Lower lobe of right lung (tissue), 2 donors: ENCODE measurements around the gene ADAM15. TPM values are rescaled to one million over a fixed set of nuclear protein-coding genes. Genes with fewer than 3 reads are reported as not detected.

ENCODE experiments used
- ATAC-seq, 2 donors: fragments of 200-7000 bp; cut with Tn5 transposase; one replicate each; pipeline ENCODE4 v1.9.1; 2020 to 2022; ENCODE audit warnings: mild to moderate bottlenecking in 2 of 2, moderate library complexity in 2 of 2
- DNase-seq: peaks from one replicate; pipeline ENCODE4 v3.0.0-alpha.2; 2020
- H3K27ac ChIP-seq: fragments of 200-600 bp; one replicate; pipeline ENCODE4 v1.8.0; 2022
- H3K27me3 ChIP-seq: fragments of 200-600 bp; one replicate; pipeline ENCODE4 v1.8.0; 2022; ENCODE audit warnings: low read depth
- H3K36me3 ChIP-seq: fragments of 200-600 bp; one replicate; pipeline ENCODE4 v1.8.0; 2022; ENCODE audit warnings: mild to moderate bottlenecking
- H3K4me1 ChIP-seq: fragments of 200-600 bp; one replicate; pipeline ENCODE4 v1.8.0; 2022
- H3K4me3 ChIP-seq: fragments of 200-600 bp; one replicate; pipeline ENCODE4 v1.8.0; 2022; ENCODE audit warnings: mild to moderate bottlenecking
- H3K9me3 ChIP-seq: fragments of 200-600 bp; one replicate; pipeline ENCODE4 v1.8.0; 2022
- intact Hi-C: fragments of 100-400 bp; cut with DNase I; formaldehyde crosslinking; loops from one replicate; pipeline ENCODE4 v1.11.0; 2022
- total RNA-seq: library from RNA; stranded (reverse); fragmentation: NEBNext Ultra II Directional; extraction: Animal tissue kit (Norgen Biotek cat#: 25700); gene quantifications from one replicate; pipeline ENCODE4 v1.2.1, GENCODE V29; 2021
- TF ChIP-seq, protein P1 (sequence below): fragments of 200-600 bp; IDR thresholded peaks from one replicate; pipeline ENCODE4 v1.8.0; 2022; ENCODE audit warnings: antibody characterized with exemption, mild to moderate bottlenecking
- donor health status: DM: no; HTN: yes; CAD: no; lungs with severe emphysema.

The ADAM15 gene
- total RNA-seq, 1 donor from 2014 or later: 121 TPM

DNA sequence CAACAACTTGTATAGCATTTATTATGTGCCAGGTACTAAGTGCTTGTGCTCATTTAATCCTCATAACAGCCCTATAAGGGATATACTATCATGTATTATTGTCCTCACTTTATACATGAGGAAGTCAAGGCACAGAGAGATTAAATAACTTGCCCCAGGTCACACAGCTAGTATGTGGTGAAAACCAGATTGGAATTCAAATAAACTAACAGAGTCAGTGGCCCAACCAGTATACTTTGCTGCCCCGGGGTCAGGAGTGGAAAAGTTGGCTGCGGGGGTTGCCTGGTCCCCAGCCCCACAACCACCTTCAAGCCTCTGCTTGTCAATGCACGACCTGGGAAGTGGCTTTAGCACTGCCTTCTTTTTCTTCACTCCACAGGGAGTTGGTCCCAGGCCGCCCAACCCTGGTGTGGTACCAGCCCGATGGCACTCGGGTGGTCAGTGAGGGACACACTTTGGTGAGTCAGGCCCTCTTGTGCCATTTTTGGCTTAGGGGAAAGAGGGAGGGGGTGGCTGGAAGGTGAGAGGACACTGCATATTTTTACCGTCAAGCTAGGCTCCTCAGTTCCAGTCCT lies 2.5 kb downstream of the ADAM15 start:
- no peaks in the 10 kb centered on the region for H3K27me3 ChIP-seq
- peaks cover 31% of the 10 kb centered on the region for H3K4me1 ChIP-seq
- no peak overlapping the region for H3K27ac ChIP-seq
- H3K36me3 ChIP-seq: peaks cover 55% of the 10 kb centered on the region
- intact Hi-C loops: no loop called here
- no peak for ATAC-seq
- no peak for DNase-seq
- peak overlapping the region; percentile 67 for H3K4me3 ChIP-seq
- no peaks in the 10 kb centered on the region for H3K9me3 ChIP-seq
- TF ChIP-seq, protein P1, sequence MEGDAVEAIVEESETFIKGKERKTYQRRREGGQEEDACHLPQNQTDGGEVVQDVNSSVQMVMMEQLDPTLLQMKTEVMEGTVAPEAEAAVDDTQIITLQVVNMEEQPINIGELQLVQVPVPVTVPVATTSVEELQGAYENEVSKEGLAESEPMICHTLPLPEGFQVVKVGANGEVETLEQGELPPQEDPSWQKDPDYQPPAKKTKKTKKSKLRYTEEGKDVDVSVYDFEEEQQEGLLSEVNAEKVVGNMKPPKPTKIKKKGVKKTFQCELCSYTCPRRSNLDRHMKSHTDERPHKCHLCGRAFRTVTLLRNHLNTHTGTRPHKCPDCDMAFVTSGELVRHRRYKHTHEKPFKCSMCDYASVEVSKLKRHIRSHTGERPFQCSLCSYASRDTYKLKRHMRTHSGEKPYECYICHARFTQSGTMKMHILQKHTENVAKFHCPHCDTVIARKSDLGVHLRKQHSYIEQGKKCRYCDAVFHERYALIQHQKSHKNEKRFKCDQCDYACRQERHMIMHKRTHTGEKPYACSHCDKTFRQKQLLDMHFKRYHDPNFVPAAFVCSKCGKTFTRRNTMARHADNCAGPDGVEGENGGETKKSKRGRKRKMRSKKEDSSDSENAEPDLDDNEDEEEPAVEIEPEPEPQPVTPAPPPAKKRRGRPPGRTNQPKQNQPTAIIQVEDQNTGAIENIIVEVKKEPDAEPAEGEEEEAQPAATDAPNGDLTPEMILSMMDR: no peak

DNA sequence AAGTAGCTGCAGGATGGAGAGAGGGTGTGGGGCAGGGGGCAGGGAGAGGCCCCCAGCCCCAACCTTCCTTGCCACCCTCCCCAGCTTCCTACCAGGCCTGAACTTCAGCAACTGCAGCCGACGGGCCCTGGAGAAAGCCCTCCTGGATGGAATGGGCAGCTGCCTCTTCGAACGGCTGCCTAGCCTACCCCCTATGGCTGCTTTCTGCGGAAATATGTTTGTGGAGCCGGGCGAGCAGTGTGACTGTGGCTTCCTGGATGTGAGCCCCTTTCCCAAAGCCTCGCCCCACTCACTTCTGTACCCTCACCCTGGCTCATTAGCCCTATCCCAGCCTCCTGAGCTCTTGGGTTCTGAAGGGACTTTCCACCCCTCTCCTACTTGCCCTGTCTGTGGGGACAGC lies 6.0 kb downstream of the ADAM15 start:
- DNase-seq (no peak), ATAC-seq (no peak)
- Histone ChIP-seq H3K9me3 (no peaks in the 10 kb centered on the region), H3K27ac (no peak overlapping the region), H3K4me1 (peaks cover 23% of the 10 kb centered on the region), H3K4me3 (no peak overlapping the region), H3K36me3 (peaks cover 85% of the 10 kb centered on the region), H3K27me3 (no peaks in the 10 kb centered on the region)
- intact Hi-C loops: no loop called here
- TF ChIP-seq, protein P1: no peak

DNA sequence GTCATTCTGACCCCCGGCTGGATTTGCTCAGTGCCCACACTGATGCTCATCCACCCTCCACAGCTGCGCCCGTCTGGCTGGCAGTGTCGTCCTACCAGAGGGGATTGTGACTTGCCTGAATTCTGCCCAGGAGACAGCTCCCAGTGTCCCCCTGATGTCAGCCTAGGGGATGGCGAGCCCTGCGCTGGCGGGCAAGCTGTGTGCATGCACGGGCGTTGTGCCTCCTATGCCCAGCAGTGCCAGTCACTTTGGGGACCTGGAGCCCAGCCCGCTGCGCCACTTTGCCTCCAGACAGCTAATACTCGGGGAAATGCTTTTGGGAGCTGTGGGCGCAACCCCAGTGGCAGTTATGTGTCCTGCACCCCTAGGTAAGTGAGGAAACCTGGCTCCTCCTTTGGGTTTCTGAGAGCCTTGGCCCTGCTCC lies 6.7 kb downstream of the ADAM15 start:
- H3K27me3 ChIP-seq: no peaks in the 10 kb centered on the region
- TF ChIP-seq, protein P1: no peak
- peaks cover 87% of the 10 kb centered on the region for H3K36me3 ChIP-seq
- no peak overlapping the region for H3K4me3 ChIP-seq
- intact Hi-C loops: no loop called here
- H3K27ac ChIP-seq: no peak overlapping the region
- DNase-seq: no peak
- no peak for ATAC-seq
- H3K9me3 ChIP-seq: no peaks in the 10 kb centered on the region
- peaks cover 23% of the 10 kb centered on the region for H3K4me1 ChIP-seq

DNA sequence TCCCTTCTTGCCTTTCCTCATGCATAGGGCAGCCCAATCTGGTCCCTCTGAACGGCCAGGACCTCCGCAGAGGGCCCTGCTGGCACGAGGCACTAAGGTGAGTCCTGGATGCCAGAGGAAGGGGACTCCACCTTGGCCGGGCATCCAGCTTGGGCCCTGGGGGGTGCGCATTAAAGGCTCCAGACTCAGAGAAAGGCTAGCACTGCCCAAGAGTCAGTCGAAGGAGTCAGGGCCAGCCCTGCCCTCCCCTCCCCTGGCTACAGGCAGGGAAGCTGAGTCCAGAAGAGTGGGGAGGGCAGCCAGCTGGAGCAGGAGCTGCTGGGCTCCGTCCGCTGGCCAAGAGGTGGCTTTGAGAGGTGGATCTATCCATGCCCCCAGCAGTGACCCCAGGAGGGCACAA lies 9.6 kb downstream of the ADAM15 start:
- TF ChIP-seq, protein P1: no peak
- Histone ChIP-seq H3K9me3 (no peaks in the 10 kb centered on the region), H3K27ac (no peak overlapping the region), H3K27me3 (no peaks in the 10 kb centered on the region), H3K36me3 (peaks cover 61% of the 10 kb centered on the region), H3K4me3 (no peak overlapping the region), H3K4me1 (peaks cover 32% of the 10 kb centered on the region)
- DNase-seq: no peak
- no peak for ATAC-seq
- intact Hi-C loops: no loop called here

DNA sequence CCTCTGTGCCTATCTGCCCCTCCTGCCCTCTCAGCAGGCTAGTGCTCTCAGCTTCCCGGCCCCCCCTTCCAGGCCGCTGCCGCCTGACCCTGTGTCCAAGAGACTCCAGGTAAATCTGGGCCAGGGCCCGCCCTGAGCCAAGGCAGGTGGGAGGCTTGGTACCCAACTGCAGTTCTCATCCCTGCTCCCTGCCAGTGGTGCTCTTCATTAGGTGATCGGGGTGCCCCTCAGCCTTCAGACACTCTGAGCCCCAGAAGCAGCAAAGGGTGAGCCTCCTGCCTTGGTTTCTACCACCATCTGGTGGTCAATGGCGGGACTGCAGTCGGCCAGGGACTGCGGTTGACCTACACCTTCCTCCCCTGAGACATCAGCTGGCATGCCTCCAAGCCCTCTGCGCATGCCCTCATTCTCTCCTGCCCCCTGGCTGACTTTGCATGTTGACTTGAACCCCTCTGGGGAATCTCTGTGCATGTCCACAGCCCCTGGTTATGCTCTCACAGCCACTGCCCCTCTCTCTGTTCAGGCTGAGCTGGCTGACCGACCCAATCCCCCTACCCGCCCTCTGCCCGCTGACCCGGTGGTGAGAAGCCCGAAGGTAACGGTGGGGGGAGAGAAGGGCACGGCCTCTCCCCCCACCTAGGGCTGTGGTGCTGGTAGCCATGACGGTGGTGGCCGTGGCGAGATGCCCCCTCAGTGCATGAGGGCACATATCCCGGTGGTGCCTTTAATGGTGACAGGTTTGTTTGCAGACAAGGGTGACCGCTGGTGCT lies 10.4 kb downstream of the ADAM15 start:
- no peaks in the 10 kb centered on the region for H3K27me3 ChIP-seq
- TF ChIP-seq, protein P1: peak; percentile 99
- intact Hi-C loops: no loop called here
- peak; percentile 65 to 77 for ATAC-seq
- H3K27ac ChIP-seq: no peak overlapping the region
- H3K4me3 ChIP-seq: no peak overlapping the region
- DNase-seq: peak; percentile 88
- H3K9me3 ChIP-seq: no peaks in the 10 kb centered on the region
- H3K36me3 ChIP-seq: peaks cover 53% of the 10 kb centered on the region
- peaks cover 32% of the 10 kb centered on the region for H3K4me1 ChIP-seq
